PC-9 (cell line): ENCODE data around the gene CCDC3. TPM values are rescaled to one million over a fixed set of nuclear protein-coding genes. Genes with fewer than 3 reads are reported as not detected.

Experiments
- BruUV-seq: library from RNA; stranded (reverse); fragments of 400-500 nt; replicated peaks from 2 replicates; lab custom pipeline; 2021; lab: Mats Ljungman, UMichigan
- CTCF ChIA-PET: fragments of 300-600 bp; sonication (Branson Sonifier 250); formaldehyde crosslinking; loops from one replicate; lab custom pipeline; 2022; ENCODE audit warnings: antibody characterized with exemption; lab: Charles Lee
- POLR2A ChIA-PET: fragments of 300-600 bp; sonication (Branson Sonifier 250); formaldehyde crosslinking; loops from one replicate; lab custom pipeline; 2022; ENCODE audit warnings: antibody characterized with exemption; ENCODE audit not compliant: unreplicated experiment; lab: Charles Lee
- DNase-seq, 2 experiments: peaks; one replicate each; pipeline versions ENCODE4 v3.0.0 to v3.0.0-alpha.2; 2015 to 2022; ENCODE audit warnings: mixed read lengths in 1 of 2
- H2AFZ ChIP-seq: fragments of 200-600 bp; sonication (generic); 2 replicates; pipeline ENCODE4 v1.8.1; 2017; ENCODE audit warnings: antibody characterized with exemption
- H3F3A ChIP-seq: fragments of 200-600 bp; sonication (generic); 2 replicates; pipeline ENCODE4 v1.8.1; 2017; ENCODE audit warnings: antibody characterized with exemption, mild to moderate bottlenecking, low read depth; ENCODE audit not compliant: insufficient read depth
- H3K27ac ChIP-seq: fragments of 200-600 bp; sonication (generic); 2 replicates; pipeline ENCODE4 v1.6.1; 2016; ENCODE audit warnings: mixed run types
- H3K27me3 ChIP-seq: fragments of 200-600 bp; sonication (generic); 2 replicates; pipeline ENCODE4 v1.6.1; 2016; ENCODE audit warnings: low read depth, mixed run types; ENCODE audit not compliant: insufficient read depth
- H3K36me3 ChIP-seq: fragments of 200-600 bp; sonication (generic); 2 replicates; pipeline ENCODE4 v1.6.1; 2016; ENCODE audit warnings: low read depth, mixed run types
- H3K4me1 ChIP-seq: fragments of 200-600 bp; sonication (generic); replicated peaks from 2 replicates; pipeline ENCODE4 v1.6.1; 2016; ENCODE audit warnings: mixed run types; ENCODE audit not compliant: insufficient read depth
- H3K4me2 ChIP-seq: fragments of 200-600 bp; sonication (generic); 2 replicates; pipeline ENCODE4 v1.6.1; 2017; ENCODE audit warnings: mixed run types
- H3K4me3 ChIP-seq: fragments of 200-600 bp; sonication (generic); 2 replicates; pipeline ENCODE4 v1.6.1; 2016; ENCODE audit warnings: mixed run types
- H3K79me2 ChIP-seq: fragments of 200-600 bp; sonication (generic); 2 replicates; pipeline ENCODE4 v1.6.1; 2017; ENCODE audit warnings: low read depth, mixed run types
- H3K9me2 ChIP-seq: fragments of 200-600 bp; sonication (generic); 2 replicates; pipeline ENCODE4 v1.8.1; 2017; ENCODE audit warnings: mild to moderate bottlenecking; ENCODE audit not compliant: insufficient read depth
- H3K9me3 ChIP-seq: fragments of 200-600 bp; sonication (generic); 2 replicates; pipeline ENCODE4 v1.8.1; 2016; ENCODE audit warnings: low read depth; ENCODE audit not compliant: insufficient read depth
- H4K20me1 ChIP-seq: fragments of 200-600 bp; sonication (generic); 2 replicates; pipeline ENCODE4 v1.8.1; 2017; ENCODE audit not compliant: insufficient read depth
- CTCF ChIP-seq: fragments of 200-600 bp; sonication (generic); conservative IDR thresholded peaks from 2 replicates; pipeline ENCODE4 v1.6.1; 2017; ENCODE audit warnings: mixed run types, antibody characterized with exemption, mild to moderate bottlenecking, moderate library complexity
- EZH2 ChIP-seq: fragments of 200-600 bp; sonication (generic); IDR thresholded peaks from 2 replicates; pipeline ENCODE4 v1.8.0; 2017; ENCODE audit warnings: antibody characterized with exemption, low read depth
- intact Hi-C: fragments of 100-400 bp; cut with micrococcal nuclease; formaldehyde crosslinking; loops from one replicate; pipeline ENCODE4 v1.10.0; 2022; ENCODE audit not compliant: unreplicated experiment
- total RNA-seq: library from RNA; stranded (reverse); gene quantifications from 2 replicates; pipeline ENCODE4 v1.2.3, GENCODE V29; 2021

CCDC3 gene
- total RNA-seq, 1 experiment from 2014 or later = not detected

DNA sequence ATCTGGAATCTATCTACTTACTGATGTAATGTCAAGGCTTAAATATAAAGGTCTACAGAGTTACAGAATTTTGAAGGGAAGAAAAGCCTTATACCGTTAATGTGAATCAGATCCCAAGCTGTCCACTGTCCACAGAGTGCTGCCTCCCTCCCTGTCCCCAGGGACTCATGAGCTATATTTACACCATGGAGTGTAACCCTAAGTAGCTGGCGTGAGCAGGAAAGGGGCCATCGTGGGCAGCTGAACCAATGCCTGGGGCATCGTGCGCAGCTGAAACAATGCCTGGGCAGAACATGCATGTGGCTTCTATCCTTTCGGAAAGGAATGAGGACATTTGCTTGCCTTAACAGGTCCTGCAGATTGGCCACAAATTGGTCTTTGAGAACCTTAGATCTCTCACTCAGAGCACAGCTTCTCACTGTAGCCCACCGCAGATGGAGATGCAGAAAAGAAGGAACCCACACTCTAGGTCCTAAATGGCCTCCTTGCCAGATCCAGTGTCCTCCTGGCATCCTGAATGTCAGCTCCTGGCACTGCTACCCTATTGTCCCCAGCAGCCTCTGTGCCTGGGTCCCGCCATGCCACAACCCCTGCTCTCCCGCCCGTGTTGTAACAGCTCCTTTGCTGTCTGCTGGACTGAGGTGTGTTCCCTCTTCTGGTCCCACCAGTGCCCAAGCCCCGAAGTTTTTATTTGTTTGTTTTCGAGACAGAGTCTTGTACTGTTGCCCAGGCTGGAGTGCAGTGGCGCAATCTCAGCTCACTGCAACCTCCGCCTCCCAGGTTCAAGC is 30.3 kb downstream of the CCDC3 start:
- POLR2A ChIA-PET = no interaction called here

DNA sequence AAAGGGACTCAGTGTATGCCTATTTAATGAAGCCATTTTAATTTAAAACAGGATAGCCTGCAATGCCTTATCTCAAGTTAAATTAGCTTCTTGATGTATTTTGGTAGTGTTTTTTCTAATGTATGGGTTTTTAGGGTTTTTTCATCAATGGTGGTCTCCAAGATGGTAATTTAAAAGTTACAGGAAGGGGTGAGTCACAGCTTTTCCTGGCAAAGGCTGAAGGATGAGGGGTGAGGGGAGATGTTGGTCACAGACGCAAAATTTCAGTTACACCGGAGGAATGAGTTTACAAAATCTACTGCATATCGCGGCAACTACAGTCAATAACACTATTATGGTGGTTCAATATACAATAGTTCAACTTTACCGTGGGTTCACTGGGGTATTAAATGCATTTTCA is 31.6 kb downstream of the CCDC3 start:
- ChIA-PET CTCF (no interaction called here), POLR2A (no interaction called here)
- no peaks in the 10 kb centered on the region for H3K4me1 ChIP-seq
- H3K36me3 ChIP-seq = no peaks in the 10 kb centered on the region
- H2AFZ ChIP-seq = no peak overlapping the region
- TF ChIP-seq CTCF = no peak
- TF ChIP-seq EZH2 = no peak
- no peaks in the 10 kb centered on the region for H3F3A ChIP-seq
- no peak overlapping the region for H3K27ac ChIP-seq
- no peak overlapping the region for H3K4me2 ChIP-seq
- H3K4me3 ChIP-seq = no peak overlapping the region
- no peak for DNase-seq
- H4K20me1 ChIP-seq = no peaks in the 10 kb centered on the region
- intact Hi-C loops = no loop called here
- no peaks in the 10 kb centered on the region for H3K9me3 ChIP-seq
- BruUV-seq = no TSS peak
- H3K9me2 ChIP-seq = no peaks in the 10 kb centered on the region
- H3K27me3 ChIP-seq = peaks cover 6% of the 10 kb centered on the region; the same call in 1 of the 2 replicates
- H3K79me2 ChIP-seq = no peaks in the 10 kb centered on the region

More for the DNA sequence above, 30.3 kb downstream of the CCDC3 start:
- no peaks in the 10 kb centered on the region for H4K20me1 ChIP-seq
- no peaks in the 10 kb centered on the region for H3F3A ChIP-seq
- H3K36me3 ChIP-seq = no peaks in the 10 kb centered on the region
- DNase-seq = no peak
- H3K27me3 ChIP-seq = peaks cover 6% of the 10 kb centered on the region
- no peak overlapping the region for H2AFZ ChIP-seq
- CTCF ChIA-PET = no interaction called here
- no peak overlapping the region for H3K4me2 ChIP-seq
- H3K27ac ChIP-seq = no peak overlapping the region
- no peaks in the 10 kb centered on the region for H3K79me2 ChIP-seq
- intact Hi-C loops = no loop called here
- BruUV-seq = no TSS peak
- H3K9me3 ChIP-seq = no peaks in the 10 kb centered on the region
- no peaks in the 10 kb centered on the region for H3K4me1 ChIP-seq
- TF ChIP-seq EZH2 (no peak), CTCF (no peak)
- no peaks in the 10 kb centered on the region for H3K9me2 ChIP-seq
- no peak overlapping the region for H3K4me3 ChIP-seq

DNA sequence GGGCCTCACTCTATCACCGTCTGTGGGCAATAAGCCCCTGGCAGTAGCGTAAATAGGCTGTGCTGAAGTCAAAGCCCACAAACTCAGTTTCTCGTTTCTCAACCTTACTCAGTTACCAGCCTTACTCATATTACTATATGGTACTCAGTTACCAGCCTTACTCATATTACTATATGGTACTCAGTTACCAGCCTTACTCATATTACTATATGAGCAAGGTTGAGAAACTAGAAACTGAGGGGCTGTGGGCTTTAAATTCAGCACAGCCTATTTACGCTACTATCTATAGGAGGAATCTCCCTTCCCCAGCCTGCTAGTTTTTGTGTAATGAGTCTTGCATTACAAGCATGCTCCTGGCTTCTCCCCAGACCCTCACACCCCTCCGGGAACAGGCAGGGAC is 35.4 kb downstream of the CCDC3 start:
- H4K20me1 ChIP-seq = no peaks in the 10 kb centered on the region
- no peaks in the 10 kb centered on the region for H3K79me2 ChIP-seq
- POLR2A ChIA-PET = no interaction called here
- H3F3A ChIP-seq = no peaks in the 10 kb centered on the region
- CTCF ChIA-PET = no interaction called here
- TF ChIP-seq CTCF (no peak), EZH2 (no peak)
- peaks cover 12% of the 10 kb centered on the region; the same call in 1 of the 2 replicates for H3K27me3 ChIP-seq
- no TSS peak for BruUV-seq
- DNase-seq = no peak
- H3K4me2 ChIP-seq = no peak overlapping the region
- intact Hi-C loops = no loop called here
- H3K9me2 ChIP-seq = no peaks in the 10 kb centered on the region
- no peak overlapping the region for H3K27ac ChIP-seq
- H3K36me3 ChIP-seq = no peaks in the 10 kb centered on the region
- no peak overlapping the region for H3K4me3 ChIP-seq
- H3K4me1 ChIP-seq = no peaks in the 10 kb centered on the region
- H3K9me3 ChIP-seq = no peaks in the 10 kb centered on the region
- no peak overlapping the region for H2AFZ ChIP-seq
